ENCODE measurements around the gene FHL3. TPM values are rescaled to one million over a fixed set of nuclear protein-coding genes. Genes with fewer than 3 reads are reported as not detected.
A peak's percentile ranks its signal among the peaks of the same experiment; 100 is the strongest.

FHL3 gene
- total RNA-seq, 1 donor from 2014 or later: 20.0 TPM

DNA sequence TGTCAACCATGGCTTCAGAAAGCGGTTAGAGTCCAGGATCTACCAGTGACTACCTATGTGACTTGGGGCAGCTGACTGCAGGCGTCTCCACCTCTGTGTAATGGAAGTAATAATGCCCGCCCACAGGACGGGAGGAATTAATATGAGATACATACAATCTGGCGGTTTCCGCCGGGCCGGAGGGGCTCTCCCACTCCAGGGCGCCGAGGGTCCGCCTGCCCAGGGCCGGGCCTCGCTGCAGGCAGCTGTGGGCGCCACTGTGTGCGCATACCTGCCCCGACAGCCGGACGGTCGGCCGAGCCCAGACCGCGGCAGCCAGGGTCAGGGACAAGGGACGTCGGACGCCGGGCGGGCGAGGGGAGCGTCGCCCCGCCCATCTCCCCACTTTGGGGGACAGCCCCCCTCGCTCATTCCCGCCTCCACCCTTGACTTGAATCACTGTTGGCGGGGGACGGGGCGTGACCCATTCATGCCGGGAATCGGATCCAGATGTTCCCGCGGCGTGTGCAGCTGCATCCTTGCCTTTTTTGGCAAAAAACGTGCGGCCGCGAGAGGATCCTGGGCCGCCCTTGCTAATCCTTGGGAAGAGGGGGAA lies 9.5 kb downstream of the FHL3 start:
- H3K9me3 Mint-ChIP-seq (ENCODE audit: unreplicated experiment): peaks cover 4% of the 10 kb centered on the region

DNA sequence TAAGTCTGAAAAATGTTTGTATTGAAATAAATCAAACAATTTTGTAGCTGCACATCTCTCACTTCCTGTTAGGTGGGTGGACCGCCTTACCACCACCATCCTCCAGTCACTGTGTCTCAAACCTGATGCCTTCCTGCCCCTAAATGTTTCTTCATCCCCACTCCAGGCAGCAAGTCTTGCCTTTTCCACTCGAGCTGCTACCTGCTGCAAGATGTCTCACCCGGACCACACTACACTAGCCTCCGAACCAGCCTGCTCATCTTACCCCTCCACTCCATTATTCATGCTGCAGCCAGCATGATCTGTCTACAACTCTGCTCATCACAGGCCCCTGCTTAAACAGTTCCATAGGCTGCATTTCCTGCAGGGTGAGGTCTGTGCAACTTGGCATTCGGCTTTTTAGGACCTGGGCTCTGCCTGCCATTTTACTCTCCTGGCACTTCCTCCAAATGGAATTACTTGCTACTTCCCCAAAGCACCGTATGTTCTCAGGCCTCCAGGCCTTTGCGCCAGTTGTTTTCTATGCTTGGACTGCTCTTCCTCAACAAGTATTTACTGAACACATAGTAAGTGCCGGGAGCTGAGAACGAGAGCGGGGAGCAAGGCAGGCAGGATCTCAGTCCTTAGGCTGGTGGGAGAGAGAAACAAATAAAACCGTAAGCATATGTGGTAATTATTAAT lies 10.3 kb downstream of the FHL3 start:
- Mint-ChIP-seq H3K4me3 (ENCODE audit: unreplicated experiment) (peak overlapping the region; percentile 1), H3K4me1 (ENCODE audit: low read depth, unreplicated experiment) (peaks cover 8% of the 10 kb centered on the region), H3K9me3 (ENCODE audit: unreplicated experiment) (peaks cover 6% of the 10 kb centered on the region), H3K27me3 (ENCODE audit: unreplicated experiment) (peaks cover 11% of the 10 kb centered on the region), H3K36me3 (ENCODE audit: unreplicated experiment) (peaks cover 5% of the 10 kb centered on the region), H3K27ac (ENCODE audit: unreplicated experiment) (no peak overlapping the region)
- DNase-seq: no peak
- TF ChIP-seq, protein P1, sequence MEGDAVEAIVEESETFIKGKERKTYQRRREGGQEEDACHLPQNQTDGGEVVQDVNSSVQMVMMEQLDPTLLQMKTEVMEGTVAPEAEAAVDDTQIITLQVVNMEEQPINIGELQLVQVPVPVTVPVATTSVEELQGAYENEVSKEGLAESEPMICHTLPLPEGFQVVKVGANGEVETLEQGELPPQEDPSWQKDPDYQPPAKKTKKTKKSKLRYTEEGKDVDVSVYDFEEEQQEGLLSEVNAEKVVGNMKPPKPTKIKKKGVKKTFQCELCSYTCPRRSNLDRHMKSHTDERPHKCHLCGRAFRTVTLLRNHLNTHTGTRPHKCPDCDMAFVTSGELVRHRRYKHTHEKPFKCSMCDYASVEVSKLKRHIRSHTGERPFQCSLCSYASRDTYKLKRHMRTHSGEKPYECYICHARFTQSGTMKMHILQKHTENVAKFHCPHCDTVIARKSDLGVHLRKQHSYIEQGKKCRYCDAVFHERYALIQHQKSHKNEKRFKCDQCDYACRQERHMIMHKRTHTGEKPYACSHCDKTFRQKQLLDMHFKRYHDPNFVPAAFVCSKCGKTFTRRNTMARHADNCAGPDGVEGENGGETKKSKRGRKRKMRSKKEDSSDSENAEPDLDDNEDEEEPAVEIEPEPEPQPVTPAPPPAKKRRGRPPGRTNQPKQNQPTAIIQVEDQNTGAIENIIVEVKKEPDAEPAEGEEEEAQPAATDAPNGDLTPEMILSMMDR (IDR thresholded peaks at IDR 0.05; ENCODE audit: partially characterized antibody, unreplicated experiment): no peak

More for the DNA sequence above, 9.5 kb downstream of the FHL3 start:
- Mint-ChIP-seq H3K4me3 (ENCODE audit: unreplicated experiment) (peak overlapping the region; percentile 69), H3K27me3 (ENCODE audit: unreplicated experiment) (peaks cover 11% of the 10 kb centered on the region), H3K27ac (ENCODE audit: unreplicated experiment) (no peak overlapping the region), H3K36me3 (ENCODE audit: unreplicated experiment) (peaks cover 5% of the 10 kb centered on the region), H3K4me1 (ENCODE audit: low read depth, unreplicated experiment) (peaks cover 16% of the 10 kb centered on the region)
- TF ChIP-seq, protein P1 (IDR thresholded peaks at IDR 0.05; ENCODE audit: partially characterized antibody, unreplicated experiment): no peak
- peak; percentile 38 for DNase-seq

GRCh38 chr1:37989361-37989930 lies 15.9 kb downstream of the FHL3 start:
- Mint-ChIP-seq H3K27ac (ENCODE audit: unreplicated experiment) (peak overlapping the region; percentile 91), H3K36me3 (ENCODE audit: unreplicated experiment) (no peaks in the 10 kb centered on the region), H3K9me3 (ENCODE audit: unreplicated experiment) (peaks cover 9% of the 10 kb centered on the region), H3K27me3 (ENCODE audit: unreplicated experiment) (peaks cover 6% of the 10 kb centered on the region), H3K4me1 (ENCODE audit: low read depth, unreplicated experiment) (peaks cover 1% of the 10 kb centered on the region), H3K4me3 (ENCODE audit: unreplicated experiment) (peak overlapping the region; percentile 97)
- DNase-seq: peak; percentile 62
- TF ChIP-seq, protein P1 (IDR thresholded peaks at IDR 0.05; ENCODE audit: partially characterized antibody, unreplicated experiment): no peak

DNA sequence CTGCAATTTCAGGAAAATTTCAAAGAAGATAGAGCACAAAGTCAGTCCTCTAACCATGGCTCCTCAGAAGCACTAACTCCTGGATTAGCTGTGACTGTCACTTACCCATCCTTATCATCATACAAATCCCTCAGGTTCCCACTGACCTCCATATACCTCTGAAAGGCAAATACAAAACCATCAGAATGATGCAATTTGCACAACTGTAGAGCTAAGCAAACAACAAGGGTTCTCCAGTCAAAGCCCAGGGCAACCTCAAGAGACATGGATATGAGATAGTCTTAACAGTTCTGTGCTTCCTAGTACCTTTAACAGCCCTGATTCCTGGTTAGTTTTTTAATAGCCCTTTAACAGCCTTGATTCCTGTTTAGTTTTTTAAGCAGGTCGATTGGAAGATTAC lies 17.6 kb downstream of the FHL3 start:
- Mint-ChIP-seq H3K36me3 (ENCODE audit: unreplicated experiment) (no peaks in the 10 kb centered on the region), H3K27me3 (ENCODE audit: unreplicated experiment) (peaks cover 6% of the 10 kb centered on the region), H3K9me3 (ENCODE audit: unreplicated experiment) (peaks cover 7% of the 10 kb centered on the region), H3K4me3 (ENCODE audit: unreplicated experiment) (no peak overlapping the region), H3K4me1 (ENCODE audit: low read depth, unreplicated experiment) (peaks cover 1% of the 10 kb centered on the region), H3K27ac (ENCODE audit: unreplicated experiment) (no peak overlapping the region)
- no peak for DNase-seq
- TF ChIP-seq, protein P1 (IDR thresholded peaks at IDR 0.05; ENCODE audit: partially characterized antibody, unreplicated experiment): no peak

DNA sequence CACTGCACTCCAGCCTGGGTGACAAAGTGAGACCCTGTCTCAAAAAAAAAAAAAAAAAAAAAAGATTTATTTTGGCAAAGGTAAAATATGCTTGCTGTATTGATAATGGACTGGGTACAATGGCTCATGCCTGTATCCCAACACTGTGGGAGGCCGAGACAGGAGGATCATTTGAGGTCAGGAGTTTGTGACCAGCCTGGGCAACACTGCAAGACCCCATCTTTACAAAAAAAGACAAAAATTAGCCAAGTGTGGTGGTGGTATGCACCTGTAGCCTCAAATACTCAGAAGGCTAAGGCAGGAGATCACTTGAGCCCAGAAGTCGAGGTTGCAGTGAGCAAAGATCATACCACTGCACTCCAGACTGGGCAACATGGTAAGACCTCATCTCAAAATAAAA lies 21.8 kb downstream of the FHL3 start:
- no peaks in the 10 kb centered on the region for H3K36me3 Mint-ChIP-seq (ENCODE audit: unreplicated experiment)
- TF ChIP-seq, protein P1 (IDR thresholded peaks at IDR 0.05; ENCODE audit: partially characterized antibody, unreplicated experiment): no peak
- H3K27me3 Mint-ChIP-seq (ENCODE audit: unreplicated experiment): no peaks in the 10 kb centered on the region
- no peaks in the 10 kb centered on the region for H3K9me3 Mint-ChIP-seq (ENCODE audit: unreplicated experiment)
- no peak overlapping the region for H3K4me3 Mint-ChIP-seq (ENCODE audit: unreplicated experiment)
- no peak for DNase-seq
- H3K4me1 Mint-ChIP-seq (ENCODE audit: low read depth, unreplicated experiment): peaks cover 1% of the 10 kb centered on the region
- no peak overlapping the region for H3K27ac Mint-ChIP-seq (ENCODE audit: unreplicated experiment)
